GM21717 (cell line): ENCODE measurements around the gene SYTL2.
"Not testable (repeated sequence)": the region's sequence is repeated elsewhere in the genome, so short reads cannot be mapped to it uniquely, and the experiment has no call there.

Experiments used
- ATAC-seq: cut with Tn5 transposase; IDR thresholded peaks from one replicate; pipeline ENCODE4 v1.9.1; 2021; ENCODE audit warnings: mild to moderate bottlenecking, moderate library complexity; ENCODE audit not compliant: unreplicated experiment

Gene SYTL2, protein sequence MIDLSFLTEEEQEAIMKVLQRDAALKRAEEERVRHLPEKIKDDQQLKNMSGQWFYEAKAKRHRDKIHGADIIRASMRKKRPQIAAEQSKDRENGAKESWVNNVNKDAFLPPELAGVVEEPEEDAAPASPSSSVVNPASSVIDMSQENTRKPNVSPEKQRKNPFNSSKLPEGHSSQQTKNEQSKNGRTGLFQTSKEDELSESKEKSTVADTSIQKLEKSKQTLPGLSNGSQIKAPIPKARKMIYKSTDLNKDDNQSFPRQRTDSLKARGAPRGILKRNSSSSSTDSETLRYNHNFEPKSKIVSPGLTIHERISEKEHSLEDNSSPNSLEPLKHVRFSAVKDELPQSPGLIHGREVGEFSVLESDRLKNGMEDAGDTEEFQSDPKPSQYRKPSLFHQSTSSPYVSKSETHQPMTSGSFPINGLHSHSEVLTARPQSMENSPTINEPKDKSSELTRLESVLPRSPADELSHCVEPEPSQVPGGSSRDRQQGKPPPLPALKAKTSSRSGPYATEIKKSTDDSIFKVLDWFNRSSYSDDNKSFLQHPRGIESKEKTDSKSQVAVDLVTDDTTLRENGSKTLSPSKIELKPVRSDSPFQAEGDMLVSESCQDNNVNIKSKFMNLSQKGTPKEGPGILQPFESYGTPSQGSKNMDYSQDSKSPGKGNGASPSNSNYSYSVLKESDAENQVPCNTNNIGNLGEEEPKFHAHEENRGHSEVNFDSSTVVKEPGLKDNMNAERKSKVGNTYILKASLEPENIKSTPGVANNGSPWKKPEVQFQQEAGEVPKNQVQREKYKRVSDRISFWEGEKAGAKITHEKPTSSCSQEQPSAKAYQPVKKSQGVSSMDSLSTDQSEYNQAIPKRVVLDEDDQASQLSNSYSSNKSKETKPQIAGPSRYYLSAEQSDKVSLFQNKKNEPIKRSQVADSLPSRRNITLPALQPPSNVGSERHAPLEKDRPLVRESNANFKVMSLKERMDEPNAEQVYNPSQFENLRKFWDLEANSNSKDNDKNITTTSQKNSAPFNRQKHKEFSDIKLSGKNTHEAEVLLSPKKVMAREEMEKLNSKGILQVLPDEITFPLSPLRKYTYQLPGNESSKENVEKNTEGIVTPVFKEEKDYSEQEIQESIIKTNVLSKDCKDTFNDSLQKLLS (N-terminal part only)

GRCh38 chr11:85810871-85811611, at the start of gene SYTL2:
Gene SYTL2, minus strand, starts transcription at chr11:85811141. Its CDS starts 53,416 bp downstream, at chr11:85757725.
- peak; percentile 61 for ATAC-seq

GRCh38 chr11:85859541-85859940, 48.6 kb upstream of the SYTL2 start:
- not testable (repeated sequence) for ATAC-seq

DNA sequence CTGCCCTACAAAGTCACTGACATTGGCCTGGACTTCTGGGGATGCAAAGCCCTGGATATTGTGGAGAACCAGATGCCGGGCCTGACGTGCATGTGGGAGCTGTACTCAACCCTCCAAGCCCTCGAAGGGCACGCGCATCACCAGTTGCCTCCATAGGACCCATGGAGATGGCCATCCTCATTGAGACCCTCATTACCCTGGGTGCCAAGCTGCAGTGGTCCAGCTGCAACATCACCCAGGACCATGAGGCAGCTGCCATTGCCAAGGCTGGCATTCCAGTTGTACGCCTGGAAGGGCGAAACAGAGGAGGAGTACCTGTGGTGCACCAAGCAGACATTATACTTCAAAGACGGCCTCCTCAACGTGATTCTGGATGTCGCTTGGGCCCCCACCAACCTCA, 46.2 kb upstream of the SYTL2 start:
- no peak for ATAC-seq

DNA sequence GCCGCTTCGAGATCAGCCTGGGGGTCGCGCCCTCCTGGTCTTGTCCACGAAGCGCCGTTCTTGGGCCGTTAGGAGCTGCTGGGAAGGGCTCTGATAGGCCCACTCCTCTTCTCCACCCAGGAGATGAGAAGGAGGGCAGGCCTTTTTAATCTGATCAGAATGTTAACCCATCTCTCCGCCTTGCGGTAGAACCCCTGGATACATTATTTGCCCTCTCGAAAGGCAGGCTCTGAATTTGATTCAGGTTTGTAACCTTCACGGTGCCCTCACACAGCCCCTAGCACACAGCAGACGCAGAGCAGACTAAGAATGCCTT, 44.4 kb upstream of the SYTL2 start, which contains the start of gene CCDC83:
Gene CCDC83, plus strand, starts transcription at position 43 of the 316 bp plus-strand sequence. CDS start 9,741 bp downstream, outside the sequence.
- no peak for ATAC-seq

GRCh38 chr11:85854557-85855340, 43.8 kb upstream of the SYTL2 start:
- ATAC-seq = peak; percentile 99

DNA sequence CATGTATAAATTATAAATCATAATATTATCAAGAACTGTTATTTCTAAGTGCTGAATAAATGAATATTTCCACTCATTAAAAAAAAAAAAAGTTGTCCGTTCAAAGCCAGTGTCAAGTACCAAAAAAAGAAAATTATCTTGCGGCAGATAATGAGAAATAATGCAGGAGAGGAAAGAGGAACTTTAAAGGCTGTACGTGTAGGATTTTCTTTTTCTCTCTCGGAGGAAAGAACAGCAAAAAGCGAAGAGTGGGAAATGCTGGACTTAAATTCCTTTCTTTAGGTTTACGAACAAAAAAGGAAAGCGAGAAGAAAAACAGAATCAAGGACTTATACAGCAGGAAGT, 43.2 kb upstream of the SYTL2 start:
- ATAC-seq = no peak

DNA sequence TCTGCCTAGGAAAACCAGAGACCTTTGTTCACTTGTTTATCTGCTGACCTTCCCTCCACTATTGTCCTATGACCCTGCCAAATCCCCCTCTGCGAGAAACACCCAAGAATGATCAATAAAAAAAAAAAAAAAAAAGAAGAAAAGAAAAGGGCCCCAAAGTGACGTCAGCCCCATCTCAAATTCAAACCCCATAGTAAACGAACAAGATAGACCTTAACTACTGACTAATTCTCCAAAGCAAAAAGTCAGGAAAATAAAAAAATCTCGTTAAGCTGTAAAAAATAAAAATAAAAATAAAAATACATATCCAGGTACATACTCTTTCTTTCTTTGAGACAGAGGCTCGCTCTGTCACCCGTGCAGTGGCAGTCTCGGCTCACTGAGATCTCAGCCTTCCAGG, 42.6 kb upstream of the SYTL2 start:
- ATAC-seq = not testable (repeated sequence)

DNA sequence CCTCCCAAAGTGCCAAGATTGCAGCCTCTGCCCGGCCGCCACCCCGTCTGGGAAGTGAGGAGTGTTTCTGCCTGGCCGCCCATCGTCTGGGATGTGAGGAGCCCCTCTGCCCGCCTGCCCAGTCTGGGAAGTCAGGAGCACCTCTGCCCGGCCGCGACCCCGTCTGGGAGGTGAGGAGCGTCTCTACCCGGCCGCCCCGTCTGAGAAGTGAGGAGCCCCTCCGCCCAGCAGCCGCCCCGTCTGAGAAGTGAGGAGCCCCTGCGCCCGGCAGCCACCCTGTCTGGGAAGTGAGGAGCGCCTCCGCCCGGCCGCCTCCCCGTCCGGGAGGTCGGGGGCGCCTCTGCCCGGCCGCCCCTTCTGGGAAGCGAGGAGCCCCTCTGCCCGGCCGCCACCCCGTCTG, 41.8 kb upstream of the SYTL2 start:
- not testable (repeated sequence) for ATAC-seq

DNA sequence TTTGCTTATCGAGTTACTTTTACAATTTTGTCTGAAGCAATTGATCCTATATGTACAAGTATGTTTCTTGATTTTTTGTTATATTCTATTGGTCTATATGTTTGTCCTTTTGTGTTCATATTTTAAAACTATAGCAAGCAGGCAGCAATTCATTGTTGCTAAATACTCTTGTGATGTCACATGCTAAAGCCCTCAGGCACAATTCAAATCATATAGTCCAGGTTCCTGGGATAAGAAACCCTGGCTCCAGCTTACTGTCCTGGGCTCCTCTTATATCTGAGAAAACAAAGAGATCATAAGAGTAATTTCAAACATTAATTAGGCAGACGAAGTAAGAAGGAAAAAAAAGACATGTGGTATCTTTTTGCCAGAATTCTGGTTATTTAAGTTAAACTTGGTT, 37.6 kb upstream of the SYTL2 start:
- no peak for ATAC-seq

DNA sequence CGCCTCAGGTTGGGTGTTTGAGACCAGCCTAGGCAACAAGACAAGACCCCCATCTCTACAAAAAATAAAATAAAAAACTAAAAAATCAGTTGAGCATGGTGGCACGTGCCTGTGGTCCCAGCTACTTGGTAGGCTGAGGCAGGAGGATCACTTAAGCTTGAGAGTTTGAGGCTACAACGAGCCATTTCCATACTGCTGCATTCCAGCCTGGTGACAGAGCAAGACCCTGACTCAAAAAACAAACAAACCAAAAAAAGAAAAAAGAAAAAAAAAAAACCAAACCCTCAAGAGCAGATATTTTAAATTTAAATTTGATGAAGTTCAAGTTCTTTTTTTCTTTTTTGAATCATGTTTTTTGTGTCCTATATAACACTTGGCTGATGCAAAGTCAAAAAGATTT, 37.1 kb upstream of the SYTL2 start:
- no peak for ATAC-seq

DNA sequence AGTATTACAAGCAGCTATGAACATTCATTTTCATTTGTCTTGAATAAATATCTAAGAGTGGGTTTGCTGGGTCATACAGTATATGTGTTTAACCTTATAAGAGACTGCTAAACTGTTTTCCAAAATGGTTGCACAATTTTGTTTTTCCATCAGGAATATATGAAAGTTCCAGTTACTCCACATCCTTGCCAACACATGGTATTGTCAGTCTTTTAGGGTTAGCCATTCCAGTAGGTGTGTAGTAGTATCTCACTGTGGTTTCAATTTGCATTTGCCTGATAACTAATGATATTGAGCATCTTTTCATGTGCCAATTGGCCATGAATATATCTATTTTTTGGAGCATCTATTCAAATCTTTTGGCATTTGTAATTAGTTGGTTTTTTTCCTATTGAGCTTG, 36.5 kb upstream of the SYTL2 start:
- ATAC-seq = no peak

GRCh38 chr11:85845124-85845631, 34.2 kb upstream of the SYTL2 start:
- no peak for ATAC-seq

DNA sequence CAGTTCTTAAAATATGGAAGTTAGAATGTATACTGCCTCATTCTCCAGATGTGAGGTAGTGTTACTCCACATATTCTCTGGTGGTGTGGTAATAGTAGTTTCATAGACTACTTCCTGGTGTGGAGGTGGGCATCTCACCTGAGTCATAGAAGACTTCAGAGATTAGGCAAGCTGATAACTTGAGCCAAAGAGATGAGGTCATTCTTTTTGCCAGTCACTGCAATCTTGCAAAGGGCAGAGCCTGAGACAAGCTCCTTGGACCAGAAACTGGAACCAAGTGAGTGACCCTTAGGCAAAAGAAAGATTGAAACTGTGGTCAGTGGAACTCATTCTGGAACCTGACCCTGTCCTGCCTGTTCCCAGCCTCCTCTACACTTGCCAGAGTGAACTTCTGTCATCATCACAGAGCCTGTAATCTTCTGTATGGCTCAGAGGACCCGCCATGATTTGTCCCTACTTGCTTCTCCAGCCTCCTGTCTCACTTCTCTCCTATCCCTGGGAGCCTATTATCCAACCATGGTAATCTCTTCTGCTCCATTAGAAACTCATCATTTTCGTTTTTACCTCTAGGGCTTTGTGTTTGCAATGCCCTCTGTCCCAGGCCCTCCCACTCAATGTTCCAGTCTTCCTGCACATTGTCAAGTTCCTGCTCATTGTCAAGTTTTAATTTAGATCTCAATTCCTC, 33.6 kb upstream of the SYTL2 start:
- peak; percentile 70 for ATAC-seq

- ATAC-seq = no peak
Measured at GRCh38 chr11:85843929-85844328, 33.0 kb upstream of the SYTL2 start.

- not testable (repeated sequence) for ATAC-seq
Measured at GRCh38 chr11:85840932-85841331, 30.0 kb upstream of the SYTL2 start.

GRCh38 chr11:85835729-85836128, 24.8 kb upstream of the SYTL2 start:
- no peak for ATAC-seq

GRCh38 chr11:85835263-85835662, 24.3 kb upstream of the SYTL2 start:
- ATAC-seq = no peak

DNA sequence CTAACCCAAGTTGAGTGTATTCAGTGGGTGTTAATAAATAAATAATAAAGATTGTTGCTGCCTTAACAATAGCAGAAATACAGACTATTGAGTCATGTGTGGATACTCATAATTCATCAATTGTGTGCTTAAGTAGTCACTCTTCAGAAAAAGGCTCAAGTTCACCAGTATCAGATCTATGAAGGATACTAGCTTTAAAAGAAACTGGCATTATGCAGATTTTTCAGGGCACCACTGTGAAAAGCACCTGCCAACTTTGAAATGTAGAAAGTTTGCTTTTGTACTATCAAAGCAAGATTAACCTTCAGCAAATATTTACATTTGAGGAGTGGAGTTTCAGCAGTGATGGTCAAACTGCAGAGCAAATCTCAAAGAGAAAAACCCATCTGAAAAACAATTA, 20.1 kb upstream of the SYTL2 start:
- no peak for ATAC-seq

- no peak for ATAC-seq
Measured at GRCh38 chr11:85829172-85829571, 18.2 kb upstream of the SYTL2 start.
